ENCODE results near the gene GDI1. TPM values are rescaled to one million over a fixed set of nuclear protein-coding genes. Genes with fewer than 3 reads are reported as not detected.

Gene GDI1
- total RNA-seq, 5 donors from 2014 or later (not counting 1 experiment from before 2014, with no cell fraction given), result 117 to 208 (median 182) TPM

DNA sequence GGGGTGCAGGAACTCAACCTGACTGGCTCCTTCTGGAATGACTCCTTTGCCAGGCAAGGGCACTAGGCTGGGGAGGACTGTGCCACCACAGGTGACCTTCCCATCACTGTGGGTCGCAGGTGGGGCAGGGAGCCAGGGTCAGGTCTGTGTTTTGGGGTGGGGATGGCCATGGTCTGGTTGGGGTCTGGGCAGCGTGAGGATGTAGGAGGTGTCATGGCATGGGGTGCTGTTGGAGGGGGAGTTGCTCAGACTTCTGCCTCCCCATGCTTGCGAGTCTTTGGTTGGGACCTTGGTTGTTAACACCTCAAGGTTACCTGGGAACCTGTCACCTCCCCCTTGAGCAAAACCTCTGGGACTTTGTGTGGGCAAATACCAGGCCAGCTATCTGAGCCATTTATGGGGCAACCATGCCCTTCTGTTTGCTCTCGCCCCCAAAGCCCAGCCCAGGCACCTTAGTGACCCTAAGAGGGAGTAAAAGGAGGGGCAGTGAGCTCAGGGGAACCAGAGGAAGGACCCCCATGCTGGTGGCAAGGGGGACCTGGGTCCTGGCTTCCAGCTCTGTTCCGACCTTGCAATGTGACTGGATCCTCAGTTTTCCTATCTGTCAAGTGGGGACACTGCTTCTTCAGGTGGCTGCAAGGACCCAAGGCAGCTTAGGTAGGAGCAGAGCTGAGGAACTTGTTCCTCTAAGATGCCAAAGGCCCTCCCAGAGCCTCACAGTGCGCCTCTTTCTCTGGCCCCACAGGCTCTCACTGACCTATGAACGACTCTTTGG, 2.4 kb upstream of the GDI1 start:
- ChIA-PET POLR2A (no interaction called here), CTCF (no interaction called here)
- ATAC-seq (replicated peaks in 1 of 4) (no peak), DNase-seq (no peak)
- no peak overlapping the region for H3K4me3 ChIP-seq (ENCODE audit: control insufficient read depth in 1 of 2, extremely low read depth in 1 of 2, low read length in 1 of 2)
- H3K4me3 Mint-ChIP-seq, result no peak overlapping the region
- H3K27ac Mint-ChIP-seq, result no peak overlapping the region
- no peaks in the 10 kb centered on the region for H3K27me3 ChIP-seq (replicated peaks in 1 of 2; ENCODE audit: control insufficient read depth in 2 of 2, extremely low read depth in 1 of 2, insufficient read depth in 2 of 2, low read length in 1 of 2)
- peaks cover 0 to 31% of the 10 kb centered on the region in 2 experiments for H3K4me1 ChIP-seq (ENCODE audit: control insufficient read depth in 1 of 2, extremely low read depth in 1 of 2, insufficient read depth in 2 of 2, low read length in 2 of 2)
- 100% methylated on average over 2 of the region's 7 CpGs for WGBS (ENCODE audit: insufficient coverage)
- H3K27ac ChIP-seq (ENCODE audit: low read length), result no peak overlapping the region
- H3K4me1 Mint-ChIP-seq, result peaks cover 22 to 33% (median 29%) of the 10 kb centered on the region in 3 donors
- H3K9me3 Mint-ChIP-seq, result no peaks in the 10 kb centered on the region
- H3K9me3 ChIP-seq, result no peaks in the 10 kb centered on the region
- peaks cover 0 to 23% of the 10 kb centered on the region in 2 donors for H3K36me3 ChIP-seq (ENCODE audit: control insufficient read depth in 2 of 2, extremely low read depth in 1 of 2, insufficient read depth in 1 of 2, low read length in 1 of 2)
- peaks cover 8% of the 10 kb centered on the region for H3K36me3 Mint-ChIP-seq
- peaks cover 0 to 7% of the 10 kb centered on the region in 2 donors for H3K27me3 Mint-ChIP-seq

DNA sequence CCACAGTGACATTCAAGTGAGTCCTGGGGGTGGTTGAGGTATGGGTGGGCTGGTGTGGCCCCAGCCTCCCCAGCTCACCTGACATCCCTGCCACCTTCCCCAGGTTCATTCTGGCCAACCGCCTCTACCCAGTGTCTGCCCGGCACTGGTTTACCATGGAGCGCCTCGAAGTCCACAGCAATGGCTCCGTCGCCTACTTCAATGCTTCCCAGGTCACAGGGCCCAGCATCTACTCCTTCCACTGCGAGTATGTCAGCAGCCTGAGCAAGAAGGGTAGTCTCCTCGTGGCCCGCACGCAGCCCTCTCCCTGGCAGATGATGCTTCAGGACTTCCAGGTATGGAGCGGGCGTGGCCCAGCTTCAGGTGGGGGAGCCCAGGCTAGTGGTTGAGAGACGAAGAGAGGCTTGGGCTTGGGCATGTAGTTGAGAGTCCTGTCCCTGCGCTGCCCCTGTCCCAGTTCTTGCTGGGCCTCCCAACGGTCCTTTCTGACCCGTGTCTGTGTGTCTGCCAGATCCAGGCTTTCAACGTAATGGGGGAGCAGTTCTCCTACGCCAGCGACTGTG, 1.7 kb upstream of the GDI1 start:
- Histone ChIP-seq H3K9me3 (no peaks in the 10 kb centered on the region), H3K27ac (ENCODE audit: low read length) (no peak overlapping the region), H3K4me3 (ENCODE audit: control insufficient read depth in 1 of 2, extremely low read depth in 1 of 2, low read length in 1 of 2) (no peak overlapping the region), H3K4me1 (ENCODE audit: control insufficient read depth in 1 of 2, extremely low read depth in 1 of 2, insufficient read depth in 2 of 2, low read length in 2 of 2) (peaks cover 0 to 32% of the 10 kb centered on the region in 2 experiments), H3K36me3 (ENCODE audit: control insufficient read depth in 2 of 2, extremely low read depth in 1 of 2, insufficient read depth in 1 of 2, low read length in 1 of 2) (peaks cover 0 to 26% of the 10 kb centered on the region in 2 donors), H3K27me3 (replicated peaks in 1 of 2; ENCODE audit: control insufficient read depth in 2 of 2, extremely low read depth in 1 of 2, insufficient read depth in 2 of 2, low read length in 1 of 2) (no peaks in the 10 kb centered on the region)
- ChIA-PET CTCF (no interaction called here), POLR2A (no interaction called here)
- Mint-ChIP-seq H3K27ac (no peak overlapping the region), H3K4me3 (no peak overlapping the region), H3K9me3 (no peaks in the 10 kb centered on the region), H3K36me3 (peaks cover 8% of the 10 kb centered on the region), H3K4me1 (peaks cover 20 to 27% (median 27%) of the 10 kb centered on the region in 3 donors), H3K27me3 (peaks cover 0 to 7% of the 10 kb centered on the region in 2 donors)
- no peak for DNase-seq
- WGBS (ENCODE audit: insufficient coverage), result 97% methylated on average over 12 of the region's 19 CpGs
- no peak for ATAC-seq (replicated peaks in 1 of 4)

DNA sequence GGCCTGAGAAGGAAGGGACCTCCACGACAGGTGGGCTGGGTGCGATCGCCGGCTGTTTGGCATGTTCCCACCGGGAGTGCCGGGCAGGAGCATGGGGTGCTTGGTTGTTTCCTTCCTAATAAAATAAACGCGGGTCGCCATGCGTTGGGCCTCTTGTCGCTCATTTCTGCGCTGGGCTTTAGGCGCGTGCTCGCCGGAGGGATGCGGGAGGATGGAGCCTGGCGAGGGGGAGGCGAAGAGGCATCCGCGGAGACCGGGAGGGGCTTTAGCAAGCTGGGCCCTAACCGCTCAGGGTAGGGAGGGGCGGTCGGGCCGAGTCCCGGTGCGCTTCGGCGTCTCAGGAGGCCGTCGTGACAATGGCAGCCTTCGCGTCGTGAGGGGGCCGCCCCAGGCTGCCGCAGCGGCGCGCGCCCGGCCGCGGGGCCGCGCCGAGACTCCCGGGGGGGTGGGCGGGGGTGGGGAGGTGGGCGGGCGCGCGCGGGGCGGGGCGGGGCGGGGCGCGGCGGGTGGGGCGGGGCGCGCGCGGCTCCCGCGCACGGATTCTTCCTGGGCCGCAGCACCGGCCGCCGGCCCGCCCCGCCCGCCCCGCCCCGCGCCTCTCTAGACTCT, 476 bp upstream of the GDI1 start:
- H3K36me3 ChIP-seq (ENCODE audit: control insufficient read depth in 2 of 2, extremely low read depth in 1 of 2, insufficient read depth in 1 of 2, low read length in 1 of 2), result peaks cover 0 to 30% of the 10 kb centered on the region in 2 donors
- H3K27ac ChIP-seq (ENCODE audit: low read length), result peak overlapping the region; percentile 73
- no peaks in the 10 kb centered on the region for H3K9me3 ChIP-seq
- H3K9me3 Mint-ChIP-seq, result no peaks in the 10 kb centered on the region
- ATAC-seq (replicated peaks in 1 of 4), result peak; percentile 68 to 83 (median 72)
- H3K27ac Mint-ChIP-seq, result peak overlapping the region; percentile 85 to 90
- peak overlapping the region; percentile 72 to 81 (median 76) for H3K4me3 Mint-ChIP-seq
- H3K4me1 ChIP-seq (ENCODE audit: control insufficient read depth in 1 of 2, extremely low read depth in 1 of 2, insufficient read depth in 2 of 2, low read length in 2 of 2), result peaks cover 0 to 37% of the 10 kb centered on the region in 2 experiments
- peaks cover 0 to 4% of the 10 kb centered on the region in 2 donors for H3K27me3 Mint-ChIP-seq
- CTCF ChIA-PET, result no interaction called here
- no peaks in the 10 kb centered on the region for H3K27me3 ChIP-seq (replicated peaks in 1 of 2; ENCODE audit: control insufficient read depth in 2 of 2, extremely low read depth in 1 of 2, insufficient read depth in 2 of 2, low read length in 1 of 2)
- POLR2A ChIA-PET, result interaction anchor here in 1 of 2 donors (0.6 kb wide), 1 partner anchor 1103 kb away, joined by 3 read pairs; no protein-coding TSS in a partner anchor
- peak in 32 of 35 experiments; percentile 16 to 81 (median 38) for DNase-seq
- peaks cover 18 to 29% (median 19%) of the 10 kb centered on the region in 3 donors for H3K4me1 Mint-ChIP-seq
- 19% methylated on average over 13 of the region's 78 CpGs for WGBS (ENCODE audit: insufficient coverage)
- H3K4me3 ChIP-seq (ENCODE audit: control insufficient read depth in 1 of 2, extremely low read depth in 1 of 2, low read length in 1 of 2), result peak overlapping the region; percentile 30 to 43
- H3K36me3 Mint-ChIP-seq, result peaks cover 8% of the 10 kb centered on the region

- ATAC-seq (replicated peaks in 1 of 4) (no peak), DNase-seq (no peak)
- Histone ChIP-seq H3K4me1 (ENCODE audit: control insufficient read depth in 1 of 2, extremely low read depth in 1 of 2, insufficient read depth in 2 of 2, low read length in 2 of 2) (peaks cover 0 to 49% of the 10 kb centered on the region in 2 experiments), H3K4me3 (ENCODE audit: control insufficient read depth in 1 of 2, extremely low read depth in 1 of 2, low read length in 1 of 2) (peak overlapping the region; percentile 50 to 59), H3K9me3 (no peaks in the 10 kb centered on the region), H3K27ac (ENCODE audit: low read length) (peak overlapping the region; percentile 38), H3K36me3 (ENCODE audit: control insufficient read depth in 2 of 2, extremely low read depth in 1 of 2, insufficient read depth in 1 of 2, low read length in 1 of 2) (peaks cover 0 to 33% of the 10 kb centered on the region in 2 donors), H3K27me3 (replicated peaks in 1 of 2; ENCODE audit: control insufficient read depth in 2 of 2, extremely low read depth in 1 of 2, insufficient read depth in 2 of 2, low read length in 1 of 2) (no peaks in the 10 kb centered on the region)
- WGBS (ENCODE audit: insufficient coverage), result 27% methylated on average over 2 of the region's 28 CpGs
- ChIA-PET POLR2A (interaction anchor here in 1 of 2 donors (0.5 kb wide), 1 partner anchor 49 kb away, joined by 3 read pairs; no protein-coding TSS in a partner anchor), CTCF (no interaction called here)
- H3K27me3 Mint-ChIP-seq, result peaks cover 0 to under 1% of the 10 kb centered on the region in 2 donors
- H3K9me3 Mint-ChIP-seq, result no peaks in the 10 kb centered on the region
- peaks cover 7% of the 10 kb centered on the region for H3K36me3 Mint-ChIP-seq
- H3K4me1 Mint-ChIP-seq, result peaks cover 25 to 38% (median 25%) of the 10 kb centered on the region in 3 donors
- H3K27ac Mint-ChIP-seq, result peak overlapping the region; percentile 78 to 87
- peak overlapping the region; percentile 81 to 85 (median 81) for H3K4me3 Mint-ChIP-seq
Measured at GRCh38 chrX:154437971-154438893, 1.3 kb downstream of the GDI1 start.

- CTCF ChIA-PET, result no interaction called here
Measured at GRCh38 chrX:154439841-154440240, 2.9 kb downstream of the GDI1 start.

More at GRCh38 chrX:154439841-154440240, 2.9 kb downstream of the GDI1 start:
- Mint-ChIP-seq H3K4me3 (no peak overlapping the region), H3K27ac (peak overlapping the region in 1 of 2 donors; percentile 66), H3K4me1 (peaks cover 28 to 43% (median 30%) of the 10 kb centered on the region in 3 donors), H3K36me3 (peaks cover 3% of the 10 kb centered on the region), H3K9me3 (no peaks in the 10 kb centered on the region), H3K27me3 (no peaks in the 10 kb centered on the region)
- H3K27ac ChIP-seq (ENCODE audit: low read length), result no peak overlapping the region
- H3K27me3 ChIP-seq (replicated peaks in 1 of 2; ENCODE audit: control insufficient read depth in 2 of 2, extremely low read depth in 1 of 2, insufficient read depth in 2 of 2, low read length in 1 of 2), result no peaks in the 10 kb centered on the region
- H3K36me3 ChIP-seq (ENCODE audit: control insufficient read depth in 2 of 2, extremely low read depth in 1 of 2, insufficient read depth in 1 of 2, low read length in 1 of 2), result peaks cover 0 to 29% of the 10 kb centered on the region in 2 donors
- POLR2A ChIA-PET, result no interaction called here
- DNase-seq, result no peak
- H3K4me1 ChIP-seq (ENCODE audit: control insufficient read depth in 1 of 2, extremely low read depth in 1 of 2, insufficient read depth in 2 of 2, low read length in 2 of 2), result peaks cover 0 to 59% of the 10 kb centered on the region in 2 experiments
- ATAC-seq (replicated peaks in 1 of 4), result no peak
- WGBS (ENCODE audit: insufficient coverage), result 98% methylated on average over 8 of the region's 18 CpGs
- H3K4me3 ChIP-seq (ENCODE audit: control insufficient read depth in 1 of 2, extremely low read depth in 1 of 2, low read length in 1 of 2), result no peak overlapping the region
- H3K9me3 ChIP-seq, result no peaks in the 10 kb centered on the region
